IPS-18c (cell line): Measurements from ENCODE around the gene C4orf17.
"Not testable (repeated sequence)": the region's sequence is repeated elsewhere in the genome, so short reads cannot be mapped to it uniquely, and the experiment has no call there.

Experiments used
- H3K4me3 ChIP-seq: 2 replicates; pipeline ENCODE4 v1.7.0; 2013; ENCODE audit warnings: low read depth, mild to moderate bottlenecking, low read length, moderate library complexity; ENCODE audit not compliant: insufficient read depth
- H3K9me3 ChIP-seq: one replicate; pipeline ENCODE4 v1.6.1; 2013; ENCODE audit warnings: mild to moderate bottlenecking, low read length, moderate library complexity; ENCODE audit not compliant: control insufficient read depth, insufficient read depth

The C4orf17 gene

DNA sequence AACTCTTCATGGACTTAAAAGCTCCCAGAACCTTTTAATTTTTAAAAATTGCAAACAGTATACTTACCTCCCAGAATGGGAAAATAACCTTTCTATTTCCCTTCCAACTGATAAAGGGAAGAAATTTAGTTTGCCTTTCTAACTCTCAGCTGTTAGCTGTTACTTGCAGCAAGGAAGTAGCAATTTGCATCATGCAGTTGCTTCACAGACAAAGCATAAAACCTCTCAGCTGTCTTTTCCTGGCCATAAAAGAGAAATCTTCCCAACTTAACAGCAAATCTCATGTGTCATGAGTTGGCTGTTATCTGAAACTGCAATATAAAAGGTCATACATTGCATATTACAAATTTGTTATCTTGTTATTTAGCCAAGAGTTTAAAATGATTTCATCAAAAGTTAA, 18.4 kb downstream of the C4orf17 start:
- Histone ChIP-seq H3K9me3 (no peaks in the 10 kb centered on the region), H3K4me3 (no peak overlapping the region)

DNA sequence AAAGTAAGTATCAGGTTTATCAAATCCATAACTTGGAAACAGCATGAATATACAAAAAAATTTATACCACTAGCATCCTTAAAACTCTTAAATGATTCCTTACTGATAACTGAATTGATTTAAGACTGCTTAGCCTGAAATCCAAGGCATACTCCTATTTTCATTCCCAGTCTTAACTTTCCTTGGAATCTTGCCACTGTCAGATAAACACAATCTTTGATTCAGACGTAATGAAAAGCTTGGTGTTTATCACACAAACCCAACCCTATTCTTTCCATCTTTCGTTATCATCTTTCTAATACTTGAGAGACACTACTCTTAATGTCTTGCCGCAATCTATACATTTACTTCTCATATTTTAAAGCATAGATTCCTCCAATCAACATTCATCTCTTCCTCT, 19.1 kb downstream of the C4orf17 start:
- H3K4me3 ChIP-seq, result no peak overlapping the region
- no peaks in the 10 kb centered on the region for H3K9me3 ChIP-seq

DNA sequence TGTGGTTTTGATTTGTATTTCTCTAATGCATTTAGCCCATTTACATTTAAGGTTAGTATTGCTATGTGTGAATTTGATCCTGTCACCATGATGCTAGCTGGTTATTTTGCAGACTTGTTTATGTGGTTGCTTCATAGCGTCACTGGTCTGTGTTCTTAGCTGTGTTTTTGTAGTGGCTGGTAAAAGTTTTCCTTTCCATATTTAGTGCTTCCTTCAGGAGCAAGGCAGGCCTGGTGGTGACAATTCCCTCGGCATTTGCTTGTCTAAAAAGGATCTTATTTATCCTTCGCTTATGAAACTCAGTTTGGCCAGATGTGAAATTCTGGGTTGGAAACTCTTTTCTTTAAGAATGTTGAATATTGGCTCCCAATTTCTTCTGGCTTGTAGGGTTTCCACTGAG, 23.9 kb downstream of the C4orf17 start:
- H3K9me3 ChIP-seq, H3K4me3 ChIP-seq: not testable (repeated sequence)

DNA sequence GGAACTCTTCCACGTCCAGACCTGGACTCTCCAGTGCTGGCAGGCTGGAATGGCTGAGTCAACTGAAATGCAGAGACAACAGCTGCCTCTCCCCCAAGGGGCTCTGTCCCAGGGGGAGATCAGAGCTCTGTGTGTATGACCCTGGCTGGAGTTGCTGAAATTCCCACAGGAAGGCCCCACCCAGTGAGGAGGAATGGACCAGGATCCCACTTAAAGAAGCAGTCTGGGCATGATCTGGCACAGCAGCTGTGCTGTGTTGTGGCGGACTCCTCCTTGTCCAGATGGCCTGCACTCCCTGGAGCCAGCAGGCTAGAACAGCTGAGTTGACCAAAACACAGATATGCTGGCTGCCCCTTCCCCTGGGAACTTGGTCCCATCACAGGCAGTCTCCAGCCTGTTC, 25.4 kb downstream of the C4orf17 start:
- Histone ChIP-seq H3K4me3 (no peak overlapping the region), H3K9me3 (no peaks in the 10 kb centered on the region)

DNA sequence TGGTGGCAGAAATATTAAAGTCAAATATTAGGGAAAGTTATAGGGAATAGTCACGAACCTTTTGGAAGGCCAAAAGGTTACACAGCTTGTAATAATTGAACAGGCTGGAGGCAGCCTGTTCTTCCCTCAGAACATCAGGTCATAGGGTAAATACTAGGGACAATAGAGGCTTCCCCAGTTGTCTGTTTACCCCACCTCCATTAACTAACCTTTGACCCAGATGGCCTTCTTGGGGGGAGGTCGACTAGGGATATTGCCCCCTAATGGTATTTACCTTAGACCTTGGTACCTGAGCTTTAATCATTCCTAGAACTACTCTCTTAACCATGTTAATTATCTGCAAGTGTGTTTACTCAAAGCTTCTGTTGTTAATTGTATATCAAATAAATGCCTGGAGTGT, 26.0 kb downstream of the C4orf17 start:
- H3K4me3 ChIP-seq, result no peak overlapping the region
- no peaks in the 10 kb centered on the region for H3K9me3 ChIP-seq

DNA sequence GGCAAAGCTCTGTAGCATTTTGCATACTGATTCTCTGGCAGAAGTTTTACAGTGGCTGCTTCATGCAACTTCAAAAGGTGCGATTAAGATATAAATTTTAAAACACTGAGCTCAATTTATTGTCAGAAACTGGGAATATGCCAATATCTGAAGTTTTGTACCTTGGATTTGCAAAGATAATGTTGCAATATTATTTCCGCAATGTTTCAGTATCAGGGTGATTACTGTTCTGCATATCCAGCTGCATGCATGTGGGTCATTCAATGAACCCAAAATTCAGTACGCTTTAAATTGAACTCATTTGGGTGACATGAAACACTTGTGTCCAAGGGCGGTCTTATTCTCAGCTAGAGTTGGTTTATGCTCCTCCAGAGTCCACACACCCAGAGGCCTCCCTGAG, 26.9 kb downstream of the C4orf17 start:
- H3K9me3 ChIP-seq, result no peaks in the 10 kb centered on the region
- H3K4me3 ChIP-seq, result no peak overlapping the region

DNA sequence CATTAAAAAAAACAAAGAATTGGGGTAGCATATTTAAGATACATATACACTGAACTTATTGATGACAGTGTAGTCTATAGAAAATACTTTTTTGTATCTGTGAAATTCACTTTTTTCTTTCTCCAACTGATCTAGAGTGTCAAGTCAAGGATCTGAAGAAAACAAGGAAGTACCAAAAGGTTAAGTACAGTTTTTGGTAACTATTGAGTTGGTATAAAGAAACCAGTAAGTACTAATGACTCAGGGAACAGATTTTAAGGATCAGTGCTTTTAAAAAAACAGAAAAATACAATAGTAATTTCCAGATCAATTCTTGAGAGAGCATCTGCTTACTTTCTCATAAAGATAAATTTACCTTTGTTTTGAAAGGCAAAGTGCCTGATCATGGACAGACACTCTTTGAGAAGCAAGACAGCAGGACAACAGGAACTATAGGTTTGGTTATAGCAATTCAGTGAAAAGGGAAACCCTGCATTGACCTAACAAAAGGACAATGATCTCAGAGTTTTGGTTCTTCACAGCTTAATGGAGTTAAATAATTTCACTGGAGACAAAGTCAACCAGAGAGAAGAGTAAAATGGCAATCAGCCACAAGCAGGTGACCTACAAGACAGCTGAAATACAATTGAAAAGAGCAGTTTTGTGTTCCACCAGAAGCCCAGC, 29.6 kb downstream of the C4orf17 start:
- Histone ChIP-seq H3K4me3 (no peak overlapping the region), H3K9me3 (no peaks in the 10 kb centered on the region)

DNA sequence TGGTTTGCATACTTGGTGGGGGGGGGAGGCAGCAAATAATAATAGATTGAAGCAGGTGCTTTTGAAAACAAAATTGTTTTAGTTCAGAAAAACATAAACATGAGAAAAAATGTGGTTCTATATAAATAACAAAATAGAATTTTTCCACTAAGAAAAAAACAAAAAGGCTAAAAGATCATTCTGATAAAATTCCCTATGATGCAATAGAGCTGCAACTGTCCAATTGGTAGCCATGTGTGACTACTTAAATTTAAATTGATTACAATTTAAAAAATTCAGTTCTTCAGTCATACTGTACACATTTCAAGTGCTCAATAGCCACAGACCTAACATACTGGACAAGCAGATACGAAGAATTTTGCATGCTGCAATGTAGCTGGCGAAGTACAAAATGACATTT, 42.1 kb downstream of the C4orf17 start:
- H3K9me3 ChIP-seq, result no peaks in the 10 kb centered on the region
- H3K4me3 ChIP-seq, result no peak overlapping the region

DNA sequence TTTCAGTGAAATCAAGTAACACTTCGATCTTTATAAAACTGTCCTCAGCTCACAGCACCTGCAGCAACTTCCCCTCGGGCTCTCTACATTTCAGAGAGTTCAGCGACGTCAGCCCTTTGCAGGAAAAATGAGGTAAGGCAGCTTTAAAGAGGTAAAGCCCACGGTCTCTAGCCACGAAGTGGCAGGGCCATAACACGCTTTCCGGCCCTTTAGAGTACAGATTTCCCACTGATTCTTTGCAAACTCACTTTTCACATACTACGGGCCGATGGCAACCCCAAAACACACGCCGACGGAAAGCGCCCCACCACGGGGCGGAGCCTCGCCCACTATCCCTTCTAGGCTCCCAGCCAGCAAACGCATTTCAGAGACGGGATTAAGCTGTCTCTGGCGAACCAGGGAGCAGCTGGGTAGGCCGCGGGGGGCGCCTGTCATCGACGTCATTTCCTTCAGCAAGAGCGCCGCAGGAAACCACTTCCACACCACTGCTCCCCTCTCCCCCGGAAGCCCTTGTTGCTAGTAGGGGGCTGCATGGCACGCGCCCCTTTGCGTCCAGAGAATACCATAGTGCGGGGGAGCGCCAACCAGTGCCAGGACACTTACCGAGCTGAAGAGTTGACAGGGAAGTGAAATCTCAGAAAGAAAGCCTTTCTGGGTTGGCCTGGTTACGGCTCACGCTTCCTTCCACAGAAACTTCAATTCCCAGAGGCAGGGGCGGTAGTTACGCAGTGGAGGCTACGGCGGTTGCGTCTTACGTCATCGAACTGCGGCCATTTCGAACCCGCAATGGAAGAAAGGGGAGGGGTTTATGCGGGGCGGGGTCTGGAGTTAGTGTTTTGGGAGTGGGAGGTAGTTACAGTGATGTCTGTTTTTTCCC, 52.7 kb downstream of the C4orf17 start, which contains the start of gene TRMT10A:
TRMT10A (minus strand) TSS at position 730 of the 877 bp plus-strand sequence. CDS start 4,701 bp downstream, outside the sequence.
- H3K9me3 ChIP-seq, result no peaks in the 10 kb centered on the region
- peak within 1 kb of the TSS; percentile 69 for H3K4me3 ChIP-seq

DNA sequence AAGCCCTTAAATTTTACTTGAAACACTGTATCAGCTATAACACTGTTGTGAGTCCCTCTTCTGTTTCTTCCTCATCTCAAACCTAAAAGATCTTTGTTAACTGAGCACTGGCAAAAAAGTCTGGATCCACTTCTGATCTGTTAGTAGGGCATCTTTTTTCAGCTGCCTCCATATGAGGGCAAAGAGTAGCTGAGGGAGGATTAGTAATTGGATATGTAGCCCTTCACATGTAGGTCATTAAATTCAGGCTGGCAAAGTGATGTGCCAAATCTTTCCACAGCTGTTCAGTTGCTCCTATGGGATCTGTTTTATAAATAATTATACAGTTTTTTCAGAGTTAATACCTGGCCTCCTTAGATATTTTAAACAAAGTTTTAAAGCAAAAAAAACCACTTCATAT, 54.1 kb downstream of the C4orf17 start:
- H3K9me3 ChIP-seq, result no peaks in the 10 kb centered on the region
- H3K4me3 ChIP-seq, result no peak overlapping the region

DNA sequence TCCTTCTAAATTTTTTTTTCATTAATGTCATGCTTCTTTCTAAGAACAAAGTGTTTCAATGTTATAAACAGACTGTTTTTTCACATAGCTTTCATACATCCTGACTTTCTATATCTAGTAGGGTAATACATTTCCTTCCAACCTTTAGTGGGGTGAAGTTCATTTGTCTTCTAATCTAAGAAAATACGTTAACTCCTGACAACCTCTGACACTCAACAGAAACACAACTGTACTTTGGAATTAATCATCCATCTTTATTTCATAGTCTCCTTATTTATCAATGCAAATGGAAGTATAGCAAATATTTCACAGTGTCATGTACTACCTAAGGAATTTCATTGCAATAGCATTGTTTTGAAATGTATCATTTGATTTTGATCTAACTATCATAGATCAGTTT, 61.1 kb downstream of the C4orf17 start:
- Histone ChIP-seq H3K4me3 (no peak overlapping the region), H3K9me3 (no peaks in the 10 kb centered on the region)

DNA sequence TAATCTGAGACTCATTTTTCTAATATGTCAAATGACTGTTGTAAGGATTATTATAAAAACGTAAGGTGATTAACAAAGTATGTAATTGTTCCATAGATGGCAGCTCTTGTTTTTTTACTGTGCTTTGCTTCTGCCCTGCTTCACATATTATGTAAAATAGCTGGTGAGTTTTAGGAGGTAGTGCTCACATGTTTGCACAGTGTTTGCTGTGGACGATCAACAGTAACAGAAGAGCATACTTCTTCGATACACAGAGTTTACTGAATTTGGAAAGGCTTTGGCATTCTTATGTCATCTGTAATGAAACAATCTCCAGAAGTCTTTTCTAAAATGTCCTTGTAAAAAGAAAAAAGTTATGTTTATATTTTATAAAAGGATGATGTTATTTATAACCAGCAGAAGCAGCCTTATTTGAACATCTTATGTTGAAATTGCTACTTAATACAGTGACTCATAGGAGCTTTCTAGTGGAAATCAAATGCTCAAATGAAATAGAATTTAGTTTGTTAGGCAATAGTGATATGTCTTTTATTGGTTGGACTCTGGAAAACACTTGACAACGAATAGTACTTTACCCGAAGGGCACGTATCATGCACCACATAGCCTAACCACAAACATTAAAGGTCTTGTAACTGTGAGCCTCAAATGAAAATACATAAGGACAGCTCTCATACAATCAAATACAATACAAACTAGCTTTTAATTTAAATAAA, 61.9 kb downstream of the C4orf17 start:
- Histone ChIP-seq H3K9me3 (no peaks in the 10 kb centered on the region), H3K4me3 (no peak overlapping the region)

DNA sequence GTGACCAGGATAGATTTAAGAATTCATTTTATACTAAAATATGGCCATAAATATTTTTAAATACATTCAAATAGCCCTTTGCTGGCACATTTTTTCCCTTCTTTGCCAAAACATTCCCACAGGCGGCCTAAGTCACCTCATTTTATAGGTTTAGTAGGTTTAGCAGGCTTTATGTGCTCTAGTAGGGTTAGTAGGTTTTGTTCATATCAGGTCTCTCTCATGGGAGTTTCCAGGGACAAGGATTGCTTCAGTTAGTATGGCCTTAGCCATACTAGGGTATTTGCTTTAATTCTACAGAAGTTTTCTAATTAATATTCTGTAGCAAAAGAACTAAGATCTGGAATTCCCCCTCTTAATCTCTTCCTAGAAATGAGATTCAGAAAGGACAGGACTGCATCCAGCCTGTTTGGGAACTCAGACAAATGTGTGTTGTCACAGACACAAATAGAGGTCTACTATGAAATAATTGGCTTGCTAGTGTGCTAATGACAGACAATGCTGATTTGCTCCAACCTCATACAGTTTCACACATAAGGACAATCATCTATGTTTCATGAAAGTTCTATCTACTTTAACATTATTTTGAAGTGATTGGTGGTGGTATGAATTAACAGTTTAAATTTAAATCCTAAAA, 63.0 kb downstream of the C4orf17 start:
- Histone ChIP-seq H3K4me3 (no peak overlapping the region), H3K9me3 (no peaks in the 10 kb centered on the region)

DNA sequence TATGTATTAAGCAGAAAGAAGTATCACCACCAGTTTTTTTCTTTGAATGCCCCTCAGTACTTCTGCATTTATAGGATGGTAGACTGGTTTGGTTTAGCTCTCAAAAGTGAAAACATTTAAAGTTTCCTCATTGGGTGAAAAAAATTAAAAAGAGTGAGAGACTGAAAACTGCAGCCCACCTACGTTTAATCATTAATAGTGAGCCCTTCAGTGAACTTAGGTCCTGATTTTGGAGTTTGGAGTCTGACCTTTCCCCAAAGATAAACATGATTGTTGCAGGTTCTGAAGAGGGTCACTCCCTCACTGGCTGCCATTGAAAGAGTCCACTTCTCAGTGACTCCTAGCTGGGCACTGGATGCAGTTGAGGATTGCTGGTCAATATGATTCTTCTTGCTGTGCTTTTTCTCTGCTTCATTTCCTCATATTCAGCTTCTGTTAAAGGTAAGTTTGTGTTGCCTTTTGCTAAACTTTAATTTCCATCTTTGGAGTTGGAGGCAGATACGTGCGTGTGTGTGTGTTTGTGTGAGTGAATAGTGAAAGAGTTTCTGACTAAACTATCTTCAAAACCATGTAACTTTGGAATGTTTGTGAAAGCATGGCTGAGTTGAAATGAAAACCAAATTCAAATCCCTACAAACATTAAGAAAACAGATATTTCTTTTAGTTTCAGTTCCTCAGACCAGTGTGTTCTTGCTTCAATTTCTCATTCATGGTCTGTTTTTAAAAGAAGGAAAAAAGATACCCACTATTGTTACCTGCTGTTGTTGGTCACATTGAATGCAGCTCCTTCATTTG, 63.9 kb downstream of the C4orf17 start, which contains the start of gene MTTP:
MTTP (plus strand) TSS at position 295 of the 795 bp plus-strand sequence; CDS start at position 381, 86 bp downstream.
- H3K4me3 ChIP-seq, result no peak within 1 kb of the TSS

DNA sequence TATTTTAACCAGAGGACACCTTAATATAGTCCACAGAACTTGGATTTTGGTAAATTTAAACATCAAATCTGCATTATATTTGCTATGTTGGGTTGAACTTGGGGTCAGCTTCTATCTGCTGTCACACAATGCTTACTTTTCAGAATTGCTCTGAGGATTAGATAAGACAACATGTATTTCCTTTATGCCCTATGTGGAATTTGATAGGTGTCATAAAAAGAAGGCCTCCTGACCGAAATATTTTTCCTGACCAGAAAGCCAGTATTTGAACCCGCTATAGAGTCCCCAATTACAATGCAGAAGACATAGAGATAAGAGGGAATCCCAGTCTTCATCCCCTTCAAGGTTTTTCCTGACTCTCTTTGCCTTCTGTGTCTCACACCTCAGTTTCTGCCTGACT, 67.9 kb downstream of the C4orf17 start:
- Histone ChIP-seq H3K9me3 (no peaks in the 10 kb centered on the region), H3K4me3 (no peak overlapping the region)

More for the DNA sequence above, 63.9 kb downstream of the C4orf17 start, which contains the start of gene MTTP:
- no peaks in the 10 kb centered on the region for H3K9me3 ChIP-seq

DNA sequence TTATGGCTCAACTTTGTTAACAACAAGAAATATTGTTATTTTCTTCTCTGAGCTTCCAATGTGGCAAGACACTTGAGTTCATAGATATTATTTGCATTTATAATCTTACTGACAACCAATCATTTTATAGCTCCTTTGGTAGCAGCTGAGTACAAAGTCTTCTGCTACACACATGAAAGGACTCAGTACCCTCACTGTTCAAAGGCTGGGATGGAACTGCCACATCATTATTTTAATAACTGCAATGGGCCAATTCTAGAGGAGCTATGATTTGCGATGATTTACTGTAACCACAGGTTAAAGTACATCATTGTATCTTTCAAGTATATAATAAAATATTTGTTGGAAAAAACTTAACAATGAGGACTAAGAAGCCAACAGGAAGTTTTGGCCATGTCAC, 74.7 kb downstream of the C4orf17 start:
- Histone ChIP-seq H3K4me3 (no peak overlapping the region), H3K9me3 (no peaks in the 10 kb centered on the region)

DNA sequence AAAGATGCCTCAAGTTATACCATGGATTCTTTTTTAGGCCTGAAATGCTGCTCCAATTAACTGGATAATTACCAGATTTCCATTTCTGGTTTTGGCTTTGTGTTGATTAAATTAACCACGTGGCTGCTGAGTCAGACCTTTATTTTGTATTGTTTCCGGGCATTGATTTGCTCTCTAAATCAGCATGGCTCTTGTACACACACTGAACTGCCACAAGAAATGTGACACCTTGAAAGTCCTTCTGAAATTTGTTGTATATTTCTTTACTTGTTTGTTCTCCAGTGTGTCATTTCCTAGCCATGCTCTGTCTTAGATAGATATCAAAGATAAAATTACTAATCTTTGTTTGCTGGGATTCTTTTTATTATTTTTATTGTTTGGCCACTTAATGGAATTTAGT, 75.5 kb downstream of the C4orf17 start:
- no peak overlapping the region for H3K4me3 ChIP-seq
- H3K9me3 ChIP-seq, result no peaks in the 10 kb centered on the region
